GM12801 (cell line): Measurements from ENCODE around the gene GPC1.

Experiments
- CTCF ChIP-seq: IDR thresholded peaks from one replicate; pipeline ENCODE4 v1.5.1; 2011; ENCODE audit warnings: control low read depth; ENCODE audit not compliant: insufficient read length; ENCODE audit errors: extremely low read depth

Gene GPC1

DNA sequence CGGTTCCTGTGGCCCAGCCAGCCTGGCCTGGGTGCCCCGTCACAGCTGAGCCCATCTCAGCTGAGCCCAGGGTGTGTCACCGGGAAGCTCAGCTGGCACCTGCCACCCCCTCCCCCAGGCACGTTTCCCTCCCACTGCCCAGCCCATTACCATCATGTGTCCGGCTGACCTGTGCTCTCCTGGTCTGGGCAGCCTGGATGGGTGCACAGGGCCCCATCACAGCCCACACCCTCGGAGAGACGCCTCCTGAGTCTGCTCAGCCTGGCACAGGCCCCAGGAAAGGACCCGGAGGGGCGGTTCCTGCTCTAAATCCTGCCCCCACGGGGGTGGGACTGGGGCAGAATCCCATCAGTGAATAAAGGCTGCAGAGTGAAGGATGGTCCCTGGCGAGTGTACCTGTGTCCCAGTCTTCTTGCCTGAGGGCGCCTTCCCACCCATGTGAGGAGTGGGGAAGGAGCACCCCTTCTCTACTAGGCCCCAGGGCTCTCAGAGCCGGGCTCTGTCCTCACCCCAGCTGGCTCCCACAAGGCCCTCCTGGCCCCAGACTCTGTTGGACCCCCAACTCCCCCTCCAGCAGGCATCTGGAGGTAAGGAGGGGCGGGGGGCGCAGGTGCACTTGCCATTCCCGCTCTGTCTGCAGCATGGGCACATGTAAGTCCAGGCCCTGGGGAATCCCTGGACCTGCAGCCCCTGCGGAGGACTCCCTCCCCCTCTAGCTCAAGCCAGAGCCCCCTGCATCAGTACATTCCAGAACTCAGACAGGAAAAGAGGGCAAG lies 21.2 kb downstream of the GPC1 start:
- no peak for TF ChIP-seq CTCF

GRCh38 chr2:240457223-240458043 lies 22.0 kb downstream of the GPC1 start:
- no peak for TF ChIP-seq CTCF

DNA sequence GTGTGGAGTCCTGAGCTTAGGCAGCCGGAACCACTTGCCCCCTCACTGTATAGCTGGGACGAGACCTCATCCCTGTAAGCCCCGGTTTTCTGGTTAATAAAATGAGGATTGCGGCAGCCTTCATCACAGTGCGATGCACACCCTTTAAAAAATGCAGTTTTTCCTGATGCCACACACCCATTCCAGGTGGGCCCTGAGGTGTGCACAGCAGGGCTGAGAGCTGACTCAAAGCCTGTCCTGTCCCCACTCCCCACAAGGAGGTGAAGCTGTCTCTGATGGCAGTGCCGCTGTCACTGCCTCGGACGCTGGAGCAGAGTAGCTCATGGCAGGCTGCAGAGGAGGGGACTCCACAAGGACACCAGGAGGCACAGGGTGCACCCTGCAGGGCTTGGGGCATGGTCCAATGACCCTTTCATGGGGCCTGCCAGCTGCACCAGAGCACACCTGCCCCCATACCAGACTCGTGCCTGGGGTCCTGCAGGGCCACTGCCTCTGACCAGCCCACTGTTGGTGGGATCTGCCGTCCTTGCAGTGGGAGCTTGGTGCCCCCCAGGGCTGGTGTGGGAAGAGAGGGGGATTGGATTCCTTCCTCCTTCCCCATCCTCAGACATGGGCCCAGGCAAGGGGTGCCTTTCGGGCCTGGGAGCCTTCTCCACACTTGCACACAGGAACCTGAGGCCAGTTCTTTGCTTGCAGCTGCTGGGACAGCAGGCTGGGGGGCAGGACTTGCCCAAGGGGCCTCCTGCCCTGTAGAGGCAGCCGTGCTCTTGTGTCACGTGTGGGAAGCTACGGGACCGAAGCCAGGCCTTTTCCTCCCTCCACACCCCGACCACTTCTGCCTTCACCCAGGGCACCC lies 22.8 kb downstream of the GPC1 start:
- TF ChIP-seq CTCF: no peak

- no peak for TF ChIP-seq CTCF
These were observed 23.5 kb downstream of the GPC1 start for GRCh38 chr2:240458900-240459391.

GRCh38 chr2:240459401-240460252 lies 24.2 kb downstream of the GPC1 start:
- no peak for TF ChIP-seq CTCF

- TF ChIP-seq CTCF: no peak
These were observed 24.8 kb downstream of the GPC1 start for GRCh38 chr2:240460253-240460711.
